GM19467 (cell line): Measurements from ENCODE around the gene SLC25A21.
"Not testable (repeated sequence)": the region's sequence is repeated elsewhere in the genome, so short reads cannot be mapped to it uniquely, and the experiment has no call there.

Experiments
- ATAC-seq: cut with Tn5 transposase; IDR thresholded peaks from one replicate; pipeline ENCODE4 v1.9.1; 2021; ENCODE audit warnings: mild to moderate bottlenecking, moderate library complexity; ENCODE audit not compliant: unreplicated experiment

SLC25A21 gene

DNA sequence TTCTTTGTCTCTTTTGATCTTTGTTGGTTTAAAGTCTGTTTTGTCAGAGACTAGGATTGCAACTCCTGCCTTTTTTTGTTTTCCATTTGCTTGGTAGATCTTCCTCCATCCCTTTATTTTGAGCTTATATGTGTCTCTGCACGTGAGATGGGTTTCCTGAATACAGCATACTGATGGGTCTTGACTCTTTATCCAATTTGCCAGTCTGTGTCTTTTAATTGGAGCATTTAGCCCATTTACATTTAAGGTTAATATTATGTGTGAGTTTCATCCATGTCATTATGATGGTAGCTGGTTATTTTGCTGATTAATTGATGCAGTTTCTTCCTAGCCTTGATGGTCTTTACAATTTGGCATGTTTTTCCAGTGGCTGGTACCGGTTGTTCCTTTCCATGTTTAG, 276.1 kb downstream of the SLC25A21 start:
- ATAC-seq, result not testable (repeated sequence)

- no peak for ATAC-seq
Measured at GRCh38 chr14:36884049-36884448, 288.4 kb downstream of the SLC25A21 start.

DNA sequence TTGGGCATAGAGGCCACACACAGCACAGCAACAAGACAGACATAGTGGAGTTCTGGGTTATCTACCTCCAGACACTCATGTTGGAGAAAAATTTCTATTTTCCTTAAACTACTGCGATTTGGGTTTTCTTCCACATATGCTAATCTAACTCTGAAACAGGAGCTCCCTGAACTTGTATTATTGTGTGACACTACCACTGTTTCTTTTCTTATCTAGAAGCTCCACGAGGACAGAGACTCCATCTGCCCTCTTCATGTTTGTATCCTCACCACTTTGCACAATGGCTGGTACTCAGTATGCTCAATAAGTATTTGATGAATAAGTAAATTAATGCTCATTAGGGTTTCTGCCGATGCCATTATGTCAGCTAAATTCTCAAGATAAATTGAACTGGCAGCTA, 292.1 kb downstream of the SLC25A21 start:
- no peak for ATAC-seq

- ATAC-seq, result no peak
Measured at GRCh38 chr14:36879558-36879957, 292.8 kb downstream of the SLC25A21 start.

- no peak for ATAC-seq
Measured at GRCh38 chr14:36874396-36875138, 297.8 kb downstream of the SLC25A21 start.

- ATAC-seq, result no peak
Measured at GRCh38 chr14:36870776-36871175, 301.6 kb downstream of the SLC25A21 start.

DNA sequence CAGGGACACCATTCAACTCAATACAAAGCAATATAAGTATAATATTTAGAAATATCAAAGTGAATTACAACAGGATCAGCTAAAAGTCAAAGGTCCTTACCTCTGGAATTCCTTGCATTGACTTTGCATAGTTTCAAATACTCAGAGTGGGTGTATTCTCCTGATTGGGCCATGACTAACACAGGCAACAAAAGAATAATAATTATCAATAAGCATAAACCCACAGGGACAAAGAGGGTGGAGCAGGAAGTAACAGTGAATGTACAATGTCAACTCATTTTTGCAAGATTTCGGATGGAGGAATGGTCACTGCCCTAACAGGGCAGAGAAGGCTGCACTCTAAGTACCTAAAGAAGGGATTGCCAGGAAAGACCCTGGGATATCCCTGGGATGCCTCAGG, 303.3 kb downstream of the SLC25A21 start:
- no peak for ATAC-seq

GRCh38 chr14:36866867-36867266, 305.5 kb downstream of the SLC25A21 start:
- ATAC-seq, result peak; percentile 73

DNA sequence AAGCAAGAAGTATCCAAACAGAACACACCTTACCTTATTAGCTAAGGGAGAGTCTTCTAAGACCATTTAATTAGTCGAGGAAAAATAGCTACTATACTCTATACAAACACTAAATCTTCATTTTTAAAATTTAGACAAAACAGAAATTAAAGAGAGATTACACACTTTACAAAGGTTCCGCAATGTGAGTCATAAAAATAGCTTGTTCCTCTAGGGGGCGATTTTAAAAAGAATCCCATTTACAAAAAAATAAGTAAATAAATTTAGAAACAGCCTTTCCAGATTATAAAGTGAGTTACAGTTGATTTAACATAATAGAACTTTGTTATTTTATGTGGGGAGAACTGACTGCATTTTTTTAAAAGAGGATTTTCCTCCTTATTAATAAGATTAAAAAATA, 309.1 kb downstream of the SLC25A21 start:
- no peak for ATAC-seq

DNA sequence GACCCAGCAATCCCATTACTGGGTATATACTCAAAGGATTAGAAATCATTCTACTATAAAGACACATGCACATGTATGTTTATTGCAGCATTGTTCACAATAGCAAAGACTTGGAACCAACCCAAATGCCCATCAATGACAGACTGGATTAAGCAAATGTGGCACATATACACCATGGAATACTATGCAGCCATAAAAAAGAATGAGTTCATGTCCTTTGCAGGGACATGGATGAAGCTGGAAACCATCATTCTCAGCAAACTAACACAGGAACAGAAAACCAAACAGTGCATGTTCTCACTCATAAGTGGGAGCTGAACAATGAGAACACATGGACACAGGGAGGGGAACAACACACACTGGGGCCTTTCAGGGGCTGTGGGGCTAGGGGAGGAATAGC, 310.2 kb downstream of the SLC25A21 start:
- ATAC-seq, result not testable (repeated sequence)

DNA sequence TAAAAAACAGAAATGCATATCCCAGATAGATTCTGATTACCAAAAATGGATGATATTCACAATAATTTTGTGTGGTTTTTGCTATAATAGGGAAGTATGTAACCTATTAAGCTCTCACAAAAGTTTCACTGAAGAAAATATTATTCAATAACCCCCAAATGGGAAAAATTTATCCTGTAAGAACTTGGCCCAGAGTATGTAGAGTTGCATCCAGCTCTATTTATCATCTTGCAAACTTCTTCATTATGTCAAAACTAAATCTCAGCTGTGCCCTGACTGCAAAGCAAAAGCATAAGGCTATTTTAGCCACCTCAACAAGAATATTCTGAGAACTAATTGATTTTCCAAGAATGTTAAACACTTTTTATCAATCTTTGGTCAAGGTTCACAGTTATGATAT, 311.6 kb downstream of the SLC25A21 start:
- no peak for ATAC-seq

GRCh38 chr14:36859119-36859518, 313.3 kb downstream of the SLC25A21 start:
- ATAC-seq, result no peak

- no peak for ATAC-seq
Measured at GRCh38 chr14:36857842-36858445, 314.5 kb downstream of the SLC25A21 start.

DNA sequence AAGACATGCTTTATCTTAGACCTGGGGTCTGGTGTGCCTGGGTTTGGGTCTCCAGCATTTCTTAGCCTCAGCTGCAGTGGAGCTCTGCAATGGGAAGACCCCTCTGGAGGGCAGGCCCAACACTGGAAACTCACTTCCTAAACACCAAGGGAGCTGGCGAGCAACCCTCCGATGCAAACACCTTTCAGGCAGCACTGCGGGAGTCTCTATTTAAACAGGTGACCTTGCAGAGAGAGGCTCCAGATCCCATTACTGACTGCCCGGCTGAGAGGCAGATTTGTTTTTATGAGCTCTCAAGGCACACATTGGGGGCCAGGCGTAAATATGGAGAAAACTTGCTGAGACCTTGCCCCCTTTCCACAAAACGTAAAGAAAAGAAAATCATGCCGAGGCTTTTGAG, 315.3 kb downstream of the SLC25A21 start:
- no peak for ATAC-seq

- no peak for ATAC-seq
Measured at GRCh38 chr14:36856095-36856878, 316.1 kb downstream of the SLC25A21 start.

GRCh38 chr14:36855396-36855795, 317.0 kb downstream of the SLC25A21 start:
- no peak for ATAC-seq

- ATAC-seq, result no peak
Measured at GRCh38 chr14:36852981-36853691, 319.3 kb downstream of the SLC25A21 start.

GRCh38 chr14:36848213-36848612, 324.2 kb downstream of the SLC25A21 start:
- ATAC-seq, result no peak

DNA sequence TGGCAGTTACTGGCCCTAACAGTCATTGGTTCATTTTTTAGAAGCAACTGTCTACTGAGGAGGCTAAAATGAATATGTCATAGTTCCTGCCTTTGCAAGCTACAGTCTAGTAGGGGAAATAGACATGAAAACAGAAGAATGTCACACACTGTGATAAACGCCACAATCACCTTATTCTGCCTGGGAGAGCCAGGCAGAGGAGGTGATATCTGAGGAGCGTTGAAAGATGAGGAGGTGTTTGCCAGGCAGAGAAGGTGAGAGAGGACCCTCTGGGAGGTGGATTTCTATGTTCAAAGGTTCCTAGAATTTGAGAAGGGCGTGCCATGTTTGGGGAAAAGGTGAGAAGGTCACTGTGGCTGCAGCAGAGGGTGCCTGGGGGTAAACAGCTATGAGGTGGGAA, 325.0 kb downstream of the SLC25A21 start:
- no peak for ATAC-seq

DNA sequence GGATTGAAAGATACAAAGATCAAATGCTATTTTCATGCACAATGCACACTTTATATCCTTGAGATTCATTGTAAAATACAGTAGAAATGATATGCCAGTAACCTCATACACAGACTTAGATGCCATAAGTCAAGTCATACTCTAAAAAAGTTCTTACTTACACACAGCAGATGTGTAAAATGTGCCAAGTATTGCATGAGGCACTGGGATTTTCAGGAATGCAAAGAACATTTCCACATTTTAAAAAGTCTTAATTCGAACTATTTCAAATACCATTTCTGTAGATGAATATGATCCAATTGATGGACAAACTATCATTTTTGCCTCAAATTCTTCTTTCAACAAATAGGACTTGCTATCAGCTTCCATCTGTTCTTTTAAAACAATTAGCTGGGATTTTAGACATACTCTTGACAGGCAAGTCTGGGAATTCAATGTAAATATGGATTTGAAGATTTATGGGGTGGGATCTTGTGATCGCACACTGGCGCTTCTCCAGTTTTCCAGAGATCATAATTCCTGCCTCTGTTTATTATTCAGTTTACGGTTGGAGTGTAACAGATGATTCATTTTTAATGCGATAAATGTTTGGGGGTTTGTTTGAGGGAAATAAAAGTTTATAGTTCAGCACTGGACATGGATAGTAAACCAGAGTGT, 326.9 kb downstream of the SLC25A21 start:
- ATAC-seq, result no peak
